HG02938 (cell line): ENCODE data around the gene SPAG9.
A peak's percentile ranks its signal among the peaks of the same experiment; 100 is the strongest.

Experiments
- ATAC-seq: cut with Tn5 transposase; IDR thresholded peaks from one replicate; pipeline ENCODE4 v1.9.1; 2021; ENCODE audit warnings: mild to moderate bottlenecking, moderate library complexity; ENCODE audit not compliant: unreplicated experiment

Gene SPAG9, protein sequence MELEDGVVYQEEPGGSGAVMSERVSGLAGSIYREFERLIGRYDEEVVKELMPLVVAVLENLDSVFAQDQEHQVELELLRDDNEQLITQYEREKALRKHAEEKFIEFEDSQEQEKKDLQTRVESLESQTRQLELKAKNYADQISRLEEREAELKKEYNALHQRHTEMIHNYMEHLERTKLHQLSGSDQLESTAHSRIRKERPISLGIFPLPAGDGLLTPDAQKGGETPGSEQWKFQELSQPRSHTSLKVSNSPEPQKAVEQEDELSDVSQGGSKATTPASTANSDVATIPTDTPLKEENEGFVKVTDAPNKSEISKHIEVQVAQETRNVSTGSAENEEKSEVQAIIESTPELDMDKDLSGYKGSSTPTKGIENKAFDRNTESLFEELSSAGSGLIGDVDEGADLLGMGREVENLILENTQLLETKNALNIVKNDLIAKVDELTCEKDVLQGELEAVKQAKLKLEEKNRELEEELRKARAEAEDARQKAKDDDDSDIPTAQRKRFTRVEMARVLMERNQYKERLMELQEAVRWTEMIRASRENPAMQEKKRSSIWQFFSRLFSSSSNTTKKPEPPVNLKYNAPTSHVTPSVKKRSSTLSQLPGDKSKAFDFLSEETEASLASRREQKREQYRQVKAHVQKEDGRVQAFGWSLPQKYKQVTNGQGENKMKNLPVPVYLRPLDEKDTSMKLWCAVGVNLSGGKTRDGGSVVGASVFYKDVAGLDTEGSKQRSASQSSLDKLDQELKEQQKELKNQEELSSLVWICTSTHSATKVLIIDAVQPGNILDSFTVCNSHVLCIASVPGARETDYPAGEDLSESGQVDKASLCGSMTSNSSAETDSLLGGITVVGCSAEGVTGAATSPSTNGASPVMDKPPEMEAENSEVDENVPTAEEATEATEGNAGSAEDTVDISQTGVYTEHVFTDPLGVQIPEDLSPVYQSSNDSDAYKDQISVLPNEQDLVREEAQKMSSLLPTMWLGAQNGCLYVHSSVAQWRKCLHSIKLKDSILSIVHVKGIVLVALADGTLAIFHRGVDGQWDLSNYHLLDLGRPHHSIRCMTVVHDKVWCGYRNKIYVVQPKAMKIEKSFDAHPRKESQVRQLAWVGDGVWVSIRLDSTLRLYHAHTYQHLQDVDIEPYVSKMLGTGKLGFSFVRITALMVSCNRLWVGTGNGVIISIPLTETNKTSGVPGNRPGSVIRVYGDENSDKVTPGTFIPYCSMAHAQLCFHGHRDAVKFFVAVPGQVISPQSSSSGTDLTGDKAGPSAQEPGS (N-terminal part only)

DNA sequence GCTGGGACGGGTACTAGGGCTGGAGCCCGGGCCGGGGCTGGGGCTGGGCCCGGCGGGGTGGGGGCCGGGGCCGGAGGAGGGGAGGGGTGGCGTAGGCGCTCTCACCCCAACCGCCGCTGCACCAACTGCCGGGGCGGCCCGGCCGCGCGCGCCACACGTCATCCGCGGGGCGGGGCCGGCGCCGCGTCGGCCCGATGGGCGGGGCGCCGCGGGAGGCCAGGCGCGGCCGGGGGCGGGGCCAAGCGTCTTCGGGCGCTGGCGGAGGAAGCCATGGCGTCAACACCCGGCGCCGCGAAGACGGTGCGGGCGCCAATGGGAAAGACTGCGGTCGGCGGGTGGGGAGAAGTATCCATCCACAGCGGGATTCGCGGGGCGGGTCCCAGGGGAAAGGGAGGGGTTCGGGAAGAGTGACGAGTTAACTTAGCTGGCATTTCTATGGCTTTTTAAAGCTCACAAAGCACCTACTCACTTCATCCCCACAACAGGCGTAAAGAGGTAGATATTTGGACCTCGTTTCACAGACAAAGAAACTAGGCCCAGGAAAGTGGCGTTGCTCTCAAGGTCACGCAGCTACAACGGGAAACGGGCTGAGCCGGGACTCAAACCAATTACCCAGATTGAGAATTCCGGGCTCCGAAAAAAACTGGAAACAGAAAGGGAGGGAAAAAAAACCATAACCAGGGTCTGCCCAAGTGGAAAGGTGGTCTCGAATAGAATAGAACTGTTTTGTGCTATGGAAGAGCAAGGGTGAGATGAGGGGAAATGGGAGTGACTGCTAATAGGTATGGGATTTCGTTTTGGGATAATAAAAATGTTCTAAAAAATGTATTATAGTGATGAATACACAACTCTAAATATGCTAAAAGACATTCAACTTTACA, at the start of gene SPAG9:
Gene SPAG9, minus strand, starts transcription at position 130 of the 881 bp plus-strand sequence. CDS start 212 bp downstream, outside the sequence.
- ATAC-seq = peak; percentile 55

DNA sequence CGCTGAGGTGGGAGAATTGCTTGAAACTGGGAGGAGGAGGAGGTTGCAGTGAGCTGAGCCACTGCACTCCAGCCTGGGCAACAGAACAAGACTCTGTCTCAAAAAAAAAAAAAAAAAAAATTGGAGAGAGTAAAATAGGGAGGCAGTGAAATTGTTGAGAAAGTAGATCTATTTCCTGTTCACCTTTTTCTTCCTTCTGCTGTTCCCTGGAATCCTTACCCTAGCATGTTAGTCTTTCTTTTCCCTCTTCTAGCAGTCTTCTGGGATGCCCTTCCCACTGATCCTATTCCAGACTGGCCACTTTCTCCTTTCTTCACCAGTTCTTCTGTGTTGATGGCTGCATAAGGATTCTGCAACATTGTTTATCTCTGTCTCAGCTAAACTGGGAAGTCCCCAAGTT, 48.7 kb upstream of the SPAG9 start:
- no peak for ATAC-seq

DNA sequence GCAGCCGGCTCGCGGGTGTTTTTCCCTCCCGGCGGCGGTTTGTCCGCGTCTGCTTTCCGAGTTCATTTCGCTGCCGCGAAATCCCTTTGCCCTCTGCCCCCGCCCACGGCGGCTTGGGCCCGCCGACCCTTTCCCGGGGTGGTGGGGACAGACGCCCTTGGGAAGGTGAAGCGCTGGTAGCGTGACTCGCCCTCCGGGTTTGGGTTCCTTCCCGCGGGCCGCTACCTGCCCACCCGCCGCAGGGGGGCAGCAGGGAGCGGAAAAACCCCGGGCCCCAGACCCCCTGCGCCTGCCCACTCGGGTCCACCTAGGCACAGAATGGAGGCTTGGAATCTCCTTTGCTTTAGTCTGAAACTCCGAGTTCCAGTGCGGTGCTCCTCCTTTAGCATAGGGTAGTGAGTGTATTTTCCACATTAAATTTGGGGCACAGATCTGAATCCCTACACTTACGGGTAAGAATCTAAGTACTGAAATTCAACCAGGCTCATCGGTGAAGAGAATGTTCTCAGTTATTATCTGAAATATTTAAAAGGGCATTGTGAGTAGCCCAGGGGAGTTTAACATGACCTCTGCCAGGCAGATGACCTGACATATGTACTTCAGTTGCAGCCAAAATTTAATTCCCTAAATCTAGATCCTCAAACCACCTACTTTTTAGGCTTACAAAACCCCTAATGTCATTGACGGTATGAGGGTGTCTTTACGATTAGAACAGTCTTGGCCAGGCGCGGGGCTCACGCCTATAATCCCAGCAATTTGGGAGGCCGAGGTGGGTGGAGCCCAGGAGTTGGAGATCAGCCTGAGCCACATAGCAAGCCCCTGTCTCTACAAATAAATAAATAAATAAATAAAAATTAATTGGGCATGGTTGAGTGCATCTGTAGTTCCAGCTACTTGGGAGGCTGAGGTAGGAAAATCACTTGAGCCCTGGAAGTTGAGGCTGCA, 46.6 kb upstream of the SPAG9 start:
- peak; percentile 46 for ATAC-seq

DNA sequence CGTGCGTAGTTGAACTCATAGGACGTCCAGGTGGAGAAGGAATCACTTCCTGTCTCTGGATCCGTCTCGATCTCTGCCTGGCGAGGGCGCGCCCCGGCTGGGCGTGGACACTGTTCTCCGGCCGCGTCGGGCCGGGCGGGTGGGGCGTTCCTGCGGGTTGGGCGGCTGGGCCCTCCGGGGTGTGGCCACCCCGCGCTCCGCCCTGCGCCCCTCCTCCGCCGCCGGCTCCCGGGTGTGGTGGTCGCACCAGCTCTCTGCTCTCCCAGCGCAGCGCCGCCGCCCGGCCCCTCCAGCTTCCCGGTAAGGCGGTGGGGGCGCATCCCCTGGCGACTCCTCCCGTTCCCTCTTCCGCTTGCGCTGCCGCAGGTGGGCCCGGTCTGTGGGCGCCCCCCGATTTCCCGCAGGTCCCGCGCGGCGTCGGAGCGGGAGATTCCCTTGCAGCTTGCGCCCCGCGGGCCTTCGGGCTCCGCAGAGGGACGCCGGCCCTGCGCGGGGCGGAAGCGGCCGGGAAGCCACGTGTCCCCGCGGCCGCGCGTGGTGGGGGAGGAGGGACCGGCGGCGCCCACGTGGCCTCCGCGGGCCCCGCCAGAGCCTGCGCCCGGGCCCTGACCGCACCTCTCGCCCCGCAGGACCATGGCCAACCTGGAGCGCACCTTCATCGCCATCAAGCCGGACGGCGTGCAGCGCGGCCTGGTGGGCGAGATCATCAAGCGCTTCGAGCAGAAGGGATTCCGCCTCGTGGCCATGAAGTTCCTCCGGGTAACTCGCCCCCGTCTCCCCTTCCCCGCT, 45.7 kb upstream of the SPAG9 start, which contains the start of gene NME2:
Gene NME2, plus strand, starts transcription at position 214 of the 789 bp plus-strand sequence. Its CDS starts 420 bp downstream, at position 634.
- peak; percentile 69 for ATAC-seq

DNA sequence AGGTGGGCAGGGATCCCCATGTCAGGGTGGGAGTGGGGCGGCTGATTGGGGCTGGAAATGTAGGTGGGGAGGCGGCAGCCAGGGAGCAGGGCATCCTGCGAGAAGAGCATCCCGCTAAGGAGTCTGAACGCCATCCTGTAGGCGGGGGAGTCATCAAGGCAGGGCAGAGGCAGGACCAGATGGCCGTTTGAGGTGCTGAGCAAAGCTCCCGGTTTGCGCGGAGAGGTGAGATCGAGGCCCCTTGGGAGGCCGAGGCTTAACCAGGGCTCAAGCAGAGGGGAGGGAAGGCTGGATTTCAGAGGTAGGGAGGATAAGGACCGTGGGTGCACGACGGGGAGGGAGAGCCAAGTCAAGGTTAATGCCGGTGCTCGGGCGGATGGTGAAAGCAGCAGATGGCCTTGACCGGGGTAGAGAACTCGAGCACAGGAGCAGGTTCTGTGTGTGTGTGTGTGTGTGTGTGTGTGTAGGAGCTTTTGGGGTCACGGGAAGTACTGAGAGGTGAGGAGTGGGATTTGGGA, 45.1 kb upstream of the SPAG9 start:
- ATAC-seq = no peak

DNA sequence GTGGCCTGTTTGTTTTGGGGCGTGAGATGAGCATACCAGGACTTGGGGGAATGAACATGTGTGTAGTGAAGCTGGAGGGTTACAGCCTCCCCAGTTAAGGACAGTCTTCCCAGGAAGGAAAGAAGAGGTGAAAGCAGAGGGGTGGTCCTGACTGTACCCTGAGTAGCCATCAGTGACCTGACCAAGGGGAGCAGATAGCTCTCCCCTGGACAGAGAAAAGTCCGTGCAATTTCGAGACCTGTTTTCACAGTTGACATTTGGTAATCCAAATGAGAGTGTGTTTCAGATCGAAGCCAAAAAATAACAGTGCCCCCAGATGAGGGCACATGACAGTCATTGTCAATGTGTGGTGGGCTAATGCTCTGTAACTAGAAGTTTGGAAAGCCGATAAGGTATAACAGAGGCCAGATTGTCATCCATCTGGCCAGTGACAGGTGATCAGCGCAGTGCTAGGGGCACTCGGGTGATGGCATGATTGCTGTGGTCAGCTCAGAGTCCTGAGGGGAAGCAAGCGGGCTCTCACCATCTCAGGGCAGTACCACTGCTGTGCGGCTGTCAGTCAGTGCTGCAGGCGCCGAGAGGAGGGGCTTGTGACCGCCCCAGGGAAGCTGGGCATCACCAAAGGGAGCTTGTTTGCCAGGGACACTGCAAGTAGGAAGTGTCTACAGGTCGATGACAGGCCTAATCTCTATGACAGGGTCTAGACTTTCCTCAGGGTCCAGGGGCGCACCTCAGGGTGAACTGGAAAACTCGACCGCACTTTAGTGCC, 44.4 kb upstream of the SPAG9 start:
- ATAC-seq = no peak

DNA sequence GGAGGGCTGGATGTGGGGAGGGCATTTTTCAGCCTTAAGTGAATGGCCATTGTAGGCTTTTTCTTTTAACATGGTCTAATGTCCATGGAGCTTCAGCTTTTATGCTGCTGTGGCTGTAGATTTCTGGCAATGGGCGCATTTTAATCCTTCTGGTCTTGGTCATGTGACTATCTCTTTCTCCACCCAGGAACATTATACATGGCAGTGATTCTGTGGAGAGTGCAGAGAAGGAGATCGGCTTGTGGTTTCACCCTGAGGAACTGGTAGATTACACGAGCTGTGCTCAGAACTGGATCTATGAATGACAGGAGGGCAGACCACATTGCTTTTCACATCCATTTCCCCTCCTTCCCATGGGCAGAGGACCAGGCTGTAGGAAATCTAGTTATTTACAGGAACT, 40.9 kb upstream of the SPAG9 start:
- ATAC-seq = no peak

DNA sequence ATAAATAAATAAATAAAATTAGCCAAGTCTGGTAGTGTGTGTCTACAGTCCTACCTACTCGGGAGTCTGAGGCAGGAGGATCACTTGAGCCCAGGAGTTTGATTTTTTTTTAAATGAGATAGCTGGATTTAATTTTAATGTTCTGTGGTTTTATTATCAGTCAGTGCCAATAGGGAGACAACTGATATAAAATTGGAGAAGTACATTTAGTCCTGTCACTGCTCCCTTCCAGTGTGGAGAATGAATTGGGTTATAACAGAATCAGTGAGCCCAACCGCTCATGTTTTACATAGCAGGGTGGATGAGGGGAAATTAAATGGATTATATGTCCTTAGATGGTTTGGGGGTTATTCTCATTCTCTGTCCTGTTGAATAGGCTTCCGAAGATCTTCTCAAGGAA, 38.9 kb upstream of the SPAG9 start:
- no peak for ATAC-seq

DNA sequence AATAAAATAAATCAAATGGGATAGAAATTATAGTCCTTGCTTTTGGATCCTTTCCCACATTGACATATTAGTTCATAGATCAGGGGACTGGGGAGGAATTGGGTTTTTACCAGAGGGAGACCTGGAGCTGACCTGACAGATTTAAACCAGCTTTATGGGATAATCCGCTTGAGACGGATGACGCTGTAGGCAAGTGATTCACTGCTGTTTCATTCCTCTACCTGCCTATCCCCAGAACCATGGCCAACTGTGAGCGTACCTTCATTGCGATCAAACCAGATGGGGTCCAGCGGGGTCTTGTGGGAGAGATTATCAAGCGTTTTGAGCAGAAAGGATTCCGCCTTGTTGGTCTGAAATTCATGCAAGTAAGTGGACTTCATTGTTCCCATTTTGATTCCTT, 34.7 kb upstream of the SPAG9 start:
- no peak for ATAC-seq

DNA sequence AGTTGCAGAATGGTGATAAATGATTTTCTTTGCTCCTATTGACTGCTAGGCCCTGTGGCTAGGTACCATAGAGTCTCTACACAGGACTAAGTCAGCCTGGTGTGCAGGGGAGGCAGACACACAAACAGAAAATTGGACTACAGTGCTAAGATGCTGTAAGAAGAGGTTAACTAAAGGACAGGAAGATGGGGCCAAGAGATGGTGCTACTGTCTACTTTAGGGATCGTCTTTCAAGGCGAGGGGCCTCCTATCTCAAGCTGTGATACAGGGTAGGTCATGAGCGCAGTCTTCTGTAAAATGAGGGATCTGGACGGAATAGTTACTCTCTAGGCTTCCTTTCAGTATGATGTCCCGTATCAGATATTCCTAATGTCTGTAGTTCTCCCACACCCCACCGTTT, 33.5 kb upstream of the SPAG9 start:
- no peak for ATAC-seq

DNA sequence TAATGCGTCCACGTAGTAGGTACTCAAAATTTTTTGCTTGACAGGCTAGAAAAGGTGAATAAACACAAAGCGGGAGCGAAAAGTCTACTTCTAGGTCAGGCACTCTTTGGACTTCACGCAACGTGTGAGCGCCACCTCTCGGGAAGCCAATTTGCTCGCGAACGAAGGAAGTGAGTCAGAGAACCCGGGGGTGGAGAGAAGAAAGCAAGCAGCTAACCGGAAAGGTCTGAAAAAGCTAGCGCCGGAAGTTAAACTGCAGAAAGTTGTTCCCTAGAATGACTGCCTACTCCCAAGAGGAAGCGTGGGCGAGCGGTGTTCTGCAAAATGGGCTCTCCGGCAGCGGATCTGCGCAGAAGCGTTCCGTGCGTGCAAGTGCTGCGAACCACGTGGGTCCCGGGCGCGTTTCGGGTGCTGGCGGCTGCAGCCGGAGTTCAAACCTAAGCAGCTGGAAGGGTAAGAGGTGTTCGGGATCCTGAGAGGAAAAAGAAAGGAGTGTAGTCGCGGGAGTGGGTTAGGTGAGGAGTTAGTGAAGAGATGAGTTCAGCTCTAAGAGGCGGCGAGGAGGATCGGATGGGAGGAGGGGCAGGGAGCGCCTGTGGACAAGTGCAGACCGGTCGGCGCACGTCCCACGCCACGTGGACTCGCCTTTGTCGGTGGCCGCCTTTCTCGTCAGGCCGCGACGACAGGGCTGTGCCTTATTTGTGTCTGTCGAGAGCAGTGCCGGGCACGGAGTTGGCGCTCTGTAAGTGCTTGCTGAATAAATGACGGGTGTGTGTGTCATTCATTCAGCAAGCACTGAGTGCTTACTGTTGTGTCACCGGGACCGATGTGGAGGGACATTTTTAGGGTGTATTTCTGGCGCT, 32.8 kb upstream of the SPAG9 start, which contains the start of gene NME1:
Gene NME1, plus strand, starts transcription at position 350 of the 863 bp plus-strand sequence. CDS start 2,096 bp downstream, outside the sequence.
- peak; percentile 94 for ATAC-seq

DNA sequence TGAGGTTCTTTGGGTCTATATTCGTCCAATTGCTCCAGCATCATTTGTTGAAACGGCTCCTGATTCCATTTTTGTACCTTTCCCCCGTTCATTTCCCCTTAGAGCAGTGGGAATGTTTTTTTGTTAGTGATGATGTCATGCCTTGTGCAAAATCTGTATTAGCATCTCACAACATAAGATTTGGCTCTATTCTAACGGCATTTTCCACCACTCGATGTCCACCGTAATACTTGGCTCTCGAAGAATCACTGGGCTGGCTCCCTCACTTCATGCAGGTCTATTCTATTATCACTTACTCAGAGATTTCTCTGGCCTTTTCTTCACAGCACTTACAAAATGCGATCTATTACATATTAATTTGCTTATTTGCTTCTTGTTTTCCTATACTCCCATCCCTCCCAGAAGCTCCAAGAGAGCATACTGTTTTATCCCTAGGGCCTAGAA, 32.1 kb upstream of the SPAG9 start:
- peak; percentile 1 for ATAC-seq

DNA sequence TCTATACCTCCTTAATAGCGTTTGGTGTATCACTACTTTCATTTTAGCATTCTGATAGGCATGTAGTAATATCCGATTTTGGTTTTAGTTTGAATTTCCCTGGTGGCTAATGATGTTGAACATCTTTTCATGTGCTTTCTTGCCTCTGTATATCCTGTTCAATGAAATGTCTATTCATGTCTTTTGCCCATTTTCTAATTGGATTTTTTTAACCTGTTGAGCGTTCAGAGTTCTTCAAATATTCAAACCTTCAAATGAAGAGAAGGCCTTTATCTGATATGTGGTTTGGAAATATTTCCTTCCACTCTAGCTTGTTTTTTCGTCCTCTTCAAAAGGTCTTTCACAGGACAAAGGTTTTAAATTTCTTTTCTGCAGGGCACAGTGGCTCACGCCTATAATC, 30.3 kb upstream of the SPAG9 start:
- no peak for ATAC-seq

DNA sequence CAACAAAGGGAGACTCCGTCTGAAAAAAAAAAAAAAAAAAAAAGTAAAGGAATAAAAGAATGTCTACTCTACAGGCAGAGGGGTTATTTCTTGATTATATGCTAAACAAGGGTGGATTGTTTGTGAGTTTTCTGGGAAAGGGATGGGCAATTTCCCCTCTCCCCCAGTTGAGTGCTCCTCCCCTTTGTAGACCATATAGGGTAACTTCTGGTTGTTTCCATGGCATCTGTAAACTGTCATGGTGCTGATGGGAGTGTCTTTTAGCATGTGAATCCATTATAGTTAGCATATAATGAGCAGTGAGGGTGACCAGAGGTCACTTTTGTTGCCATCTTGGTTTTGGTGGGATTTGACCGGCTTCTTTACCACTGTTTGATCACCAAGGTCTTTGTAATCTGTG, 28.5 kb upstream of the SPAG9 start:
- ATAC-seq = no peak

DNA sequence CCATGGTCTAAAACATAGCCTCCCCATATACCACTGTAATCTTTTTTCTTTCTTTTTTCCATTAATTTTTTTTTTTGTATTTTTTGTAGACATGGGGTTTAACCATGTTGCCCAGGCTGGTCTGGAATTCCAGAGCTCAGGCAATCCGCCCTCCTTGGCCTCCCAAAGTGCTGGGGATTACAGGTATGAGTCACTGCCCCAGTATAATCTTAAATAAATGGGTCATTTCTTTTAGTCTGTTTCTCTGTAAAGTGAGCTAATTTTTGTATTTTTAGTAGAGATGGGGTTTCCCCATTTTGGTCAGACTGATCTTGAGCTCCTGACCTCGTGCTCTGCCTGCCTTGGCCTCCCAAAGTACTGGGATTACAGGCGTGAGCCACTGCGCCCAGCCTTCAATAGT, 27.0 kb upstream of the SPAG9 start:
- no peak for ATAC-seq
